A673 (cell line): ENCODE results near the gene SPDYA.

Experiments used
- CTCF ChIP-seq: fragments of 300-800, 200-600 bp; sonication (generic); conservative IDR thresholded peaks from 2 replicates; pipeline ENCODE4 v1.5.1; 2017; ENCODE audit warnings: low read depth, mild to moderate bottlenecking, antibody characterized with exemption, low read length, moderate library complexity, mixed read lengths
- EZH2 ChIP-seq: fragments of 200-600 bp; sonication (generic); IDR thresholded peaks from 2 replicates; pipeline ENCODE4 v1.6.1; 2017; ENCODE audit warnings: borderline replicate concordance, low read depth, mild to moderate bottlenecking, mixed read lengths, antibody characterized with exemption, low read length; ENCODE audit not compliant: poor library complexity, severe bottlenecking

GRCh38 chr2:28796620-28797019, 14.0 kb upstream of the SPDYA start:
- TF ChIP-seq CTCF (no peak), EZH2 (no peak)
